ENCODE results near the gene DLG5. TPM values are rescaled to one million over a fixed set of nuclear protein-coding genes. Genes with fewer than 3 reads are reported as not detected.
"Not testable (repeated sequence)": the region's sequence is repeated elsewhere in the genome, so short reads cannot be mapped to it uniquely, and the experiment has no call there.

DLG5 gene
- total RNA-seq, 3 donors from 2014 or later, result 28.9 to 78.3 (median 35.1) TPM

- peaks cover 5% of the 10 kb centered on the region for H3K9me3 ChIP-seq
- no peak for DNase-seq
Observed at GRCh38 chr10:77781451-77782327, 144.9 kb downstream of the DLG5 start.

GRCh38 chr10:77780180-77780579 is 146.4 kb downstream of the DLG5 start:
- TF ChIP-seq CTCF (IDR thresholded peaks at IDR 0.05), result no peak
- Histone ChIP-seq H3K36me3 (ENCODE audit: low read depth) (no peaks in the 10 kb centered on the region), H3K4me1 (ENCODE audit: low read depth) (no peaks in the 10 kb centered on the region), H3K4me3 (no peak overlapping the region), H3K9me3 (peaks cover 10% of the 10 kb centered on the region)
- intact Hi-C loops (cut with DNase I, micrococcal nuclease), result no loop called here
- no peak for DNase-seq
- no peak for ATAC-seq

More at GRCh38 chr10:77781451-77782327, 144.9 kb downstream of the DLG5 start:
- Histone ChIP-seq H3K4me3 (no peak overlapping the region), H3K36me3 (ENCODE audit: low read depth) (no peaks in the 10 kb centered on the region), H3K4me1 (ENCODE audit: low read depth) (no peaks in the 10 kb centered on the region)
- intact Hi-C loops (cut with DNase I, micrococcal nuclease), result no loop called here
- TF ChIP-seq CTCF (IDR thresholded peaks at IDR 0.05), result no peak
- ATAC-seq, result no peak

- Histone ChIP-seq H3K4me3 (no peak overlapping the region), H3K36me3 (ENCODE audit: low read depth) (no peaks in the 10 kb centered on the region), H3K9me3 (peaks cover 10% of the 10 kb centered on the region), H3K4me1 (ENCODE audit: low read depth) (no peaks in the 10 kb centered on the region)
- intact Hi-C loops (cut with DNase I, micrococcal nuclease), result no loop called here
- ATAC-seq (no peak), DNase-seq (no peak)
- no peak for TF ChIP-seq CTCF (IDR thresholded peaks at IDR 0.05)
Observed at GRCh38 chr10:77776487-77776886, 150.1 kb downstream of the DLG5 start.

GRCh38 chr10:77774940-77775391 is 151.6 kb downstream of the DLG5 start:
- intact Hi-C loops (cut with DNase I, micrococcal nuclease), result no loop called here
- H3K4me1 ChIP-seq (ENCODE audit: low read depth), result no peaks in the 10 kb centered on the region
- H3K36me3 ChIP-seq (ENCODE audit: low read depth), result no peaks in the 10 kb centered on the region
- no peak for DNase-seq
- ATAC-seq, result no peak
- peaks cover 10% of the 10 kb centered on the region for H3K9me3 ChIP-seq
- no peak for TF ChIP-seq CTCF (IDR thresholded peaks at IDR 0.05)
- H3K4me3 ChIP-seq, result no peak overlapping the region

- Histone ChIP-seq H3K4me3 (no peak overlapping the region), H3K4me1 (ENCODE audit: low read depth) (no peaks in the 10 kb centered on the region), H3K9me3 (peaks cover 10% of the 10 kb centered on the region), H3K36me3 (ENCODE audit: low read depth) (no peaks in the 10 kb centered on the region)
- no peak for TF ChIP-seq CTCF (IDR thresholded peaks at IDR 0.05)
- DNase-seq (no peak), ATAC-seq (no peak)
- intact Hi-C loops (cut with DNase I, micrococcal nuclease), result no loop called here
Observed at GRCh38 chr10:77773631-77774426, 152.7 kb downstream of the DLG5 start.

- ATAC-seq; H3K9me3 ChIP-seq; H3K36me3 ChIP-seq (ENCODE audit: low read depth); DNase-seq; H3K4me1 ChIP-seq (ENCODE audit: low read depth); intact Hi-C loops (cut with DNase I, micrococcal nuclease); H3K4me3 ChIP-seq: not testable (repeated sequence)
Observed at GRCh38 chr10:77772852-77773600, 153.5 kb downstream of the DLG5 start.

Measured in mucosa of descending colon (tissue), 3 donors.